Panc1 (cell line): ENCODE results near the gene CMIP. TPM values are rescaled to one million over a fixed set of nuclear protein-coding genes. Genes with fewer than 3 reads are reported as not detected.

Experiments used
- ATAC-seq: fragments of 200-7000 bp; cut with Tn5 transposase; 2 replicates; pipeline ENCODE4 v1.9.1; 2020; ENCODE audit warnings: mild to moderate bottlenecking, moderate library complexity
- BruUV-seq: library from RNA; stranded (reverse); fragments of 400-500 nt; replicated peaks from 2 replicates; lab custom pipeline; 2021; lab: Mats Ljungman, UMichigan
- CTCF ChIA-PET: fragments of 300-600 bp; sonication (Branson Sonifier 250); formaldehyde crosslinking; loops from one replicate; lab custom pipeline; 2022; ENCODE audit warnings: antibody characterized with exemption; lab: Charles Lee
- POLR2A ChIA-PET: fragments of 300-600 bp; sonication (Branson Sonifier 250); formaldehyde crosslinking; loops from one replicate; lab custom pipeline; 2022; ENCODE audit warnings: antibody characterized with exemption; lab: Charles Lee
- DNase-seq: peaks from one replicate; pipeline ENCODE4 v3.0.0-alpha.2; 2010; ENCODE audit warnings: low read depth, low spot score
- H3K27ac ChIP-seq: 2 replicates; pipeline ENCODE4 v1.5.1; 2011; ENCODE audit warnings: mild to moderate bottlenecking, low read length, inconsistent platforms
- H3K27me3 ChIP-seq: fragments of 200-500 bp; sonication (Bioruptor generic); 2 replicates; pipeline ENCODE4 v1.6.0; 2014; ENCODE audit warnings: low read length, inconsistent platforms; ENCODE audit not compliant: control insufficient read depth, insufficient read depth
- H3K36me3 ChIP-seq: fragments of 200-500 bp; sonication (Bioruptor generic); 2 replicates; pipeline ENCODE4 v1.5.1; 2014; ENCODE audit warnings: inconsistent platforms, mild to moderate bottlenecking, low read length, moderate library complexity; ENCODE audit not compliant: control insufficient read depth, insufficient read depth
- H3K4me1 ChIP-seq: 2 replicates; pipeline ENCODE4 v1.5.1; 2011; ENCODE audit warnings: inconsistent platforms, mild to moderate bottlenecking, low read length, moderate library complexity; ENCODE audit not compliant: control insufficient read depth, insufficient read depth
- H3K4me3 ChIP-seq, 2 experiments: 2 replicates each; pipeline ENCODE4 v1.5.1; 2011 to 2012; ENCODE audit warnings: low read depth in 2 of 2, low read length in 2 of 2, mild to moderate bottlenecking in 2 of 2, inconsistent platforms in 1 of 2, moderate library complexity in 1 of 2
- H3K9me3 ChIP-seq: fragments of 200-500 bp; sonication (Bioruptor generic); 2 replicates; pipeline ENCODE4 v1.5.1; 2014; ENCODE audit warnings: low read depth, mild to moderate bottlenecking, inconsistent platforms, low read length, moderate library complexity; ENCODE audit not compliant: control insufficient read depth, insufficient read depth
- CTCF ChIP-seq: fragments of 450-650 bp; IDR thresholded peaks from 2 replicates; pipeline ENCODE4 v1.5.1; 2017; ENCODE audit warnings: mild to moderate bottlenecking
- POLR2AphosphoS5 ChIP-seq: IDR thresholded peaks from 2 replicates; pipeline ENCODE4 v1.6.1; 2012; ENCODE audit warnings: mild to moderate bottlenecking, low read depth, low read length, moderate library complexity
- REST ChIP-seq, 2 experiments: IDR thresholded peaks; 2 replicates each; pipeline ENCODE4 v1.6.1; 2011 to 2012; ENCODE audit warnings: low read depth in 2 of 2, control low read depth in 1 of 2, low read length in 1 of 2, mild to moderate bottlenecking in 1 of 2, moderate library complexity in 1 of 2; ENCODE audit not compliant: insufficient read depth in 1 of 2
- SIN3A ChIP-seq: IDR thresholded peaks from 2 replicates; pipeline ENCODE4 v1.6.1; 2012; ENCODE audit warnings: low read depth, mild to moderate bottlenecking, low read length, moderate library complexity, borderline replicate concordance; ENCODE audit not compliant: insufficient read depth
- TCF7L2 ChIP-seq: IDR thresholded peaks from 2 replicates; pipeline ENCODE4 v1.6.1; 2011; ENCODE audit warnings: mild to moderate bottlenecking, low read depth, low read length, inconsistent platforms
- in situ Hi-C: cut with HindIII; loops from 2 replicates; pipeline ENCODE4 v1.10.0; 2016; ENCODE audit warnings: low sequenced_read_pairs, low pct_unique_long_range_greater_than_20kb
- intact Hi-C: fragments of 100-400 bp; cut with micrococcal nuclease; formaldehyde crosslinking; loops from one replicate; pipeline ENCODE4 v1.10.0; 2022; ENCODE audit not compliant: unreplicated experiment
- total RNA-seq: library from RNA; stranded (reverse); gene quantifications from one replicate; pipeline ENCODE4 v1.2.1, GENCODE V29; 2021; ENCODE audit not compliant: unreplicated experiment

CMIP gene
- total RNA-seq, 1 experiment from 2014 or later = 49.7 TPM

- TF ChIP-seq CTCF (no peak), POLR2AphosphoS5 (no peak), TCF7L2 (no peak), REST (IDR thresholded peaks at IDR 0.05; ENCODE audit: insufficient read depth in 1 of 2, low read depth in 2 of 2, low read length in 1 of 2) (no peak), SIN3A (no peak)
- no peak overlapping the region for H3K4me3 ChIP-seq
- ChIA-PET POLR2A (no interaction called here), CTCF (no interaction called here)
- no peaks in the 10 kb centered on the region for H3K36me3 ChIP-seq
- no peaks in the 10 kb centered on the region for H3K27me3 ChIP-seq
- DNase-seq (no peak), ATAC-seq (no peak)
- in situ Hi-C loops = no loop called here
- no TSS peak for BruUV-seq
- H3K9me3 ChIP-seq = no peaks in the 10 kb centered on the region
- H3K27ac ChIP-seq = no peak overlapping the region
- H3K4me1 ChIP-seq = no peaks in the 10 kb centered on the region
- intact Hi-C loops = no loop called here
Observed at GRCh38 chr16:81664153-81664552, 219.5 kb downstream of the CMIP start.

- no peaks in the 10 kb centered on the region for H3K9me3 ChIP-seq
- BruUV-seq = no TSS peak
- no peaks in the 10 kb centered on the region for H3K27me3 ChIP-seq
- ChIA-PET POLR2A (no interaction called here), CTCF (no interaction called here)
- H3K4me1 ChIP-seq = no peaks in the 10 kb centered on the region
- ATAC-seq (no peak), DNase-seq (no peak)
- no peak overlapping the region for H3K27ac ChIP-seq
- TF ChIP-seq TCF7L2 (no peak), SIN3A (no peak), CTCF (no peak), POLR2AphosphoS5 (no peak)
- intact Hi-C loops = no loop called here
- H3K36me3 ChIP-seq = no peaks in the 10 kb centered on the region
- in situ Hi-C loops = no loop called here
- H3K4me3 ChIP-seq = no peak overlapping the region
Observed at GRCh38 chr16:81665588-81665987, 221.0 kb downstream of the CMIP start.
